Sigmoid colon (tissue), 4 donors: ENCODE results near the gene THSD1.
"Not testable (repeated sequence)": the region's sequence is repeated elsewhere in the genome, so short reads cannot be mapped to it uniquely, and the experiment has no call there.

Source experiments
- EP300 ChIP-seq, 4 donors: sonication (generic); formaldehyde crosslinking; IDR thresholded peaks; one replicate each; pipeline ENCODE4 v1.6.1; 2017; ENCODE audit warnings: antibody characterized with exemption in 4 of 4
- POLR2A ChIP-seq, 2 donors: fragments of 450-650 bp; IDR thresholded peaks; one replicate each; pipeline ENCODE4 v1.6.1; 2016; ENCODE audit warnings: antibody characterized with exemption in 2 of 2, mild to moderate bottlenecking in 2 of 2, moderate library complexity in 2 of 2
- POLR2AphosphoS5 ChIP-seq, 4 donors: sonication (generic); formaldehyde crosslinking; IDR thresholded peaks; one replicate each; pipeline ENCODE4 v1.6.1; 2017; ENCODE audit warnings: antibody characterized with exemption in 4 of 4
- TF ChIP-seq, protein P1 (sequence below), 4 experiments: fragments of 450-650 bp in 3 of 4; fragments of 200-600 bp in 1 of 4; IDR thresholded peaks; one replicate each; pipeline ENCODE4 v1.5.1; 2016 to 2019; ENCODE audit warnings: antibody characterized with exemption in 4 of 4, mild to moderate bottlenecking in 3 of 4, moderate library complexity in 2 of 4

GRCh38 chr13:52373277-52373676 is 32.7 kb downstream of the THSD1 start:
- TF ChIP-seq, protein P1, sequence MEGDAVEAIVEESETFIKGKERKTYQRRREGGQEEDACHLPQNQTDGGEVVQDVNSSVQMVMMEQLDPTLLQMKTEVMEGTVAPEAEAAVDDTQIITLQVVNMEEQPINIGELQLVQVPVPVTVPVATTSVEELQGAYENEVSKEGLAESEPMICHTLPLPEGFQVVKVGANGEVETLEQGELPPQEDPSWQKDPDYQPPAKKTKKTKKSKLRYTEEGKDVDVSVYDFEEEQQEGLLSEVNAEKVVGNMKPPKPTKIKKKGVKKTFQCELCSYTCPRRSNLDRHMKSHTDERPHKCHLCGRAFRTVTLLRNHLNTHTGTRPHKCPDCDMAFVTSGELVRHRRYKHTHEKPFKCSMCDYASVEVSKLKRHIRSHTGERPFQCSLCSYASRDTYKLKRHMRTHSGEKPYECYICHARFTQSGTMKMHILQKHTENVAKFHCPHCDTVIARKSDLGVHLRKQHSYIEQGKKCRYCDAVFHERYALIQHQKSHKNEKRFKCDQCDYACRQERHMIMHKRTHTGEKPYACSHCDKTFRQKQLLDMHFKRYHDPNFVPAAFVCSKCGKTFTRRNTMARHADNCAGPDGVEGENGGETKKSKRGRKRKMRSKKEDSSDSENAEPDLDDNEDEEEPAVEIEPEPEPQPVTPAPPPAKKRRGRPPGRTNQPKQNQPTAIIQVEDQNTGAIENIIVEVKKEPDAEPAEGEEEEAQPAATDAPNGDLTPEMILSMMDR (IDR thresholded peaks at IDR 0.05): not testable (repeated sequence)
- not testable (repeated sequence) for TF ChIP-seq EP300, POLR2A, POLR2AphosphoS5 (IDR thresholded peaks at IDR 0.05)
